Pancreas (tissue), 10 donors: ENCODE results near the gene CD163. TPM values are rescaled to one million over a fixed set of nuclear protein-coding genes. Genes with fewer than 3 reads are reported as not detected.

Experiments used
- ATAC-seq, 4 donors: fragments of 200-7000 bp; cut with Tn5 transposase; one replicate each; pipeline versions ENCODE4 v1.8.0 to v1.9.1; 2020; ENCODE audit warnings: mild to moderate bottlenecking in 4 of 4, moderate library complexity in 4 of 4
- DNase-seq, 6 donors: peaks; one replicate each; pipeline ENCODE4 v3.0.0-alpha.2; 2020
- FAIRE-seq: peaks from 2 replicates; lab custom pipeline; 2012; peaks lifted over from hg19 to GRCh38; lab: Jason Lieb, UNC
- H3K27ac ChIP-seq, 4 donors: fragments of 200-600 bp; sonication (generic); 1 replicate in 3 of 4; 2 replicates in 1 of 4; pipeline versions ENCODE4 v1.5.0 to v1.8.0; 2020
- H3K27me3 ChIP-seq, 4 donors: fragments of 200-600 bp; one replicate each; pipeline ENCODE4 v1.8.0; 2021
- H3K36me3 ChIP-seq, 3 donors: fragments of 200-600 bp; sonication (generic) in 1 of 3; one replicate each; pipeline versions ENCODE4 v1.5.0 to v1.8.0; 2020 to 2021
- H3K4me1 ChIP-seq, 3 donors: fragments of 200-600 bp; one replicate each; pipeline ENCODE4 v1.8.0; 2021
- H3K4me3 ChIP-seq, 4 donors: fragments of 200-600 bp; sonication (generic) in 2 of 4; one replicate each; pipeline versions ENCODE4 v1.5.0 to v1.8.0; 2020 to 2021
- H3K9me3 ChIP-seq, 4 donors: fragments of 200-600 bp; one replicate each; pipeline ENCODE4 v1.8.0; 2021
- WGBS, 2 donors: extraction: QIAGEN DNeasy Blood & Tissue Kit; methylation state at CpG; one replicate each; pipeline ENCODE4 v1.1.7; 2013; 5-methylcytosine and 5-hydroxymethylcytosine counted together
- intact Hi-C, 3 donors: fragments of 100-400 bp; cut with DNase I; formaldehyde crosslinking; loops; one replicate each; pipeline versions ENCODE4 v1.11.1 to v1.14.2; 2022
- polyA plus RNA-seq, 2 donors: library from polyadenylated mRNA; stranded (reverse); fragments of 200-250 nt; gene quantifications; one replicate each; pipeline ENCODE4 v1.2.3, GENCODE V29; 2013
- total RNA-seq, 6 donors: library from RNA; stranded (reverse); fragmentation: NEBNext Ultra II Directional in 4 of 6; extraction: Animal tissue kit (Norgen Biotek cat#: 25700) in 4 of 6; gene quantifications; one replicate each; pipeline versions ENCODE4 v1.2.1 to v1.2.4, GENCODE V29; 2021 to 2023
- TF ChIP-seq, protein P1 (sequence below), 4 donors: fragments of 200-600 bp; sonication (generic) in 3 of 4; IDR thresholded peaks; one replicate each; pipeline versions ENCODE4 v1.5.0 to v1.8.0; 2021; ENCODE audit warnings: antibody characterized with exemption in 4 of 4
- donor health status: healthy with polysubstance abuse.
- donor health status: DM: no; HTN: no; CAD: no; lungs with moderate emphysema.
- donor health status: DM: no; HTN: no; CAD: no.
- donor health status: control.
- donor health status: control.
- donor health status: Bipolar disorder and iron deficiency.
- donor health status: DM: yes; HTN: yes; CAD: no.
- donor health status: DM: no; HTN: no; CAD: no.
- donor health status: DM: no; HTN: no; CAD: no.
- donor health status: DM: yes; HTN: yes; CAD: no.

Gene CD163
- total and polyA plus RNA-seq, 8 donors, result 4.7 to 77.0 (median 11.2) TPM

DNA sequence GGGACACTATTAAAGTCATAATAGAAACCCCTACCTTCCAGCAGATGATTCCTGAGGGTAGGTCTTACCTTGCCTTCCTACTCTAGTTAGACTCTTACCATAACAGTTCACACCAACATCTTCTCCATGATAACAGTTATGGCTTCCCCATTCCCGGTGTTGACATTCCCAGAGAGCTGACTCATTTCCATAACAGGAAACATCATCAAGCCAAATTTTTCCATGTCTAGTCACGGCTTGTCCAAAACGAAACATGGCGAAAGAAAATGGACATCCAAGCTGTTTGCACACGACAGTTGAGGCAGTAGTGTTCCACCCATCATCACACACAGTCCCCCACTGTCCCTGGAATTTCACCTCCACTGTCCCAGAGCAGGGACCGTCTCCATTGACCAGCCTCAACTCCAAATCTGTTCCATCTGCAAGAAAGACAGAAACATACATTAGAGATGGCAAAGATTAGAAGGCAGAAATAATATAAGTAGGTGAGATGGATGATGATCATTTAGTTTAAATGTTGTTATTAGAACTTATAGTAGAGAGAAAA is 70.2 kb downstream of the CD163 start:
- FAIRE-seq, result no peak
- H3K4me3 ChIP-seq, result no peak overlapping the region
- H3K4me1 ChIP-seq, result no peaks in the 10 kb centered on the region
- no peak for DNase-seq
- ATAC-seq, result no peak
- WGBS, 2 donors, result 61 to 64% methylated on average over 6 of the region's 6 CpGs
- H3K9me3 ChIP-seq, result no peaks in the 10 kb centered on the region
- TF ChIP-seq, protein P1, sequence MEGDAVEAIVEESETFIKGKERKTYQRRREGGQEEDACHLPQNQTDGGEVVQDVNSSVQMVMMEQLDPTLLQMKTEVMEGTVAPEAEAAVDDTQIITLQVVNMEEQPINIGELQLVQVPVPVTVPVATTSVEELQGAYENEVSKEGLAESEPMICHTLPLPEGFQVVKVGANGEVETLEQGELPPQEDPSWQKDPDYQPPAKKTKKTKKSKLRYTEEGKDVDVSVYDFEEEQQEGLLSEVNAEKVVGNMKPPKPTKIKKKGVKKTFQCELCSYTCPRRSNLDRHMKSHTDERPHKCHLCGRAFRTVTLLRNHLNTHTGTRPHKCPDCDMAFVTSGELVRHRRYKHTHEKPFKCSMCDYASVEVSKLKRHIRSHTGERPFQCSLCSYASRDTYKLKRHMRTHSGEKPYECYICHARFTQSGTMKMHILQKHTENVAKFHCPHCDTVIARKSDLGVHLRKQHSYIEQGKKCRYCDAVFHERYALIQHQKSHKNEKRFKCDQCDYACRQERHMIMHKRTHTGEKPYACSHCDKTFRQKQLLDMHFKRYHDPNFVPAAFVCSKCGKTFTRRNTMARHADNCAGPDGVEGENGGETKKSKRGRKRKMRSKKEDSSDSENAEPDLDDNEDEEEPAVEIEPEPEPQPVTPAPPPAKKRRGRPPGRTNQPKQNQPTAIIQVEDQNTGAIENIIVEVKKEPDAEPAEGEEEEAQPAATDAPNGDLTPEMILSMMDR (IDR thresholded peaks at IDR 0.05), result no peak
- intact Hi-C loops, result no loop called here
- no peak overlapping the region for H3K27ac ChIP-seq
- H3K27me3 ChIP-seq, result peaks cover 0 to 4% (median 0%) of the 10 kb centered on the region in 4 donors
- no peaks in the 10 kb centered on the region for H3K36me3 ChIP-seq

DNA sequence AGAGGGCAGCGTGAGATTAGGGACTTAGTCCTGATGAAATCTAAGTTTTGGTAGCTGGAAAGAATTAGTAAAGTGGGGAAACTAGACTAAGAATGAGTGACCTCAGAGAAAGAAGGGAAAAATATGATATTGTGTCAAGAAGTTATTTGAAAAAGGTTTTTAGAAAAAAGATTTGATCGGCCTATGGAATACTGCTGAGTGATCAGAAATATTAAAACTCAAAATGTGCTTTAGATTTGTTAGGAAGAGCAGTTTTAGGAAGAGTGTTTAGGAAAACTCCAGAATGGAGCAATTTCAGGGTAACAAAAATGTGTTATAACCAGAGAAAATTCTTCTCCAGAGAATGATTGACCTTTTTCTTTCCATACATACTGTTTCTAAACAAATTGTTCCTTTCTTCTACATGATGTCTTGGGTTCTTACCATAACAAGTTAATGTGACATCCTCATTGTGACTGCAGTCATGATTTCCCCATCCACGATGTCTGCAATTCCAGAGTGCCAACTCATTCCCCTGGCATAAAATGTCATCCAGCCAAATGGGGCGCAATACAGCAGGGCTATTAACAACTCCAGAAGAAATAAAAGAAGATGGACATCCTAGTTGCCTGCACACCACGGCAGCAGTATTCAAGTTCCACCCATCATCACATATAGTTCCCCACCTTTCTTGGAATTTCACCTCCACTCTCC is 71.4 kb downstream of the CD163 start:
- Histone ChIP-seq H3K27ac (no peak overlapping the region), H3K9me3 (no peaks in the 10 kb centered on the region), H3K36me3 (no peaks in the 10 kb centered on the region), H3K4me3 (no peak overlapping the region), H3K4me1 (no peaks in the 10 kb centered on the region), H3K27me3 (peaks cover 0 to 4% (median 0%) of the 10 kb centered on the region in 4 donors)
- intact Hi-C loops, result no loop called here
- no peak for FAIRE-seq
- WGBS, 2 donors, result 62 to 70% methylated on average over 5 of the region's 5 CpGs
- no peak for DNase-seq
- no peak for ATAC-seq
- TF ChIP-seq, protein P1 (IDR thresholded peaks at IDR 0.05), result no peak

Other genes starting within 250 kb of the CD163 start
- gene ACSM4, start 199.7 kb downstream of the CD163 start, total RNA-seq, result not detected
- gene ACSM4, start 199.7 kb downstream of the CD163 start, polyA plus RNA-seq, result not detected
- 1 to 10 TPM in 5 of 6 donors, under 1 TPM in 1; 0.43 to 3.8 (median 1.2) TPM for gene CD163L1, start 59.6 kb downstream of the CD163 start, total RNA-seq
- 1 to 10 TPM in 1 of 2 donors, under 1 TPM in 1; 0.54 to 1.6 TPM for gene CD163L1, start 59.6 kb downstream of the CD163 start, polyA plus RNA-seq
- under 1 TPM in 1 of 6 donors, not detected in 5; 0.20 TPM for gene APOBEC1, start 162.1 kb upstream of the CD163 start, total RNA-seq
- not detected for gene APOBEC1, start 162.1 kb upstream of the CD163 start, polyA plus RNA-seq
- not detected for gene GDF3, start 192.0 kb upstream of the CD163 start, total RNA-seq
- under 1 TPM in 1 of 2 donors, not detected in 1; 0.07 TPM for gene GDF3, start 192.0 kb upstream of the CD163 start, polyA plus RNA-seq
- not detected for gene DPPA3, start 207.7 kb upstream of the CD163 start, total RNA-seq
- gene DPPA3, start 207.7 kb upstream of the CD163 start, polyA plus RNA-seq, result not detected
- not detected for gene CLEC4C, start 243.6 kb upstream of the CD163 start, total RNA-seq
- gene CLEC4C, start 243.6 kb upstream of the CD163 start, polyA plus RNA-seq, result not detected